ENCODE results near the gene ZNF652.

Gene ZNF652

DNA sequence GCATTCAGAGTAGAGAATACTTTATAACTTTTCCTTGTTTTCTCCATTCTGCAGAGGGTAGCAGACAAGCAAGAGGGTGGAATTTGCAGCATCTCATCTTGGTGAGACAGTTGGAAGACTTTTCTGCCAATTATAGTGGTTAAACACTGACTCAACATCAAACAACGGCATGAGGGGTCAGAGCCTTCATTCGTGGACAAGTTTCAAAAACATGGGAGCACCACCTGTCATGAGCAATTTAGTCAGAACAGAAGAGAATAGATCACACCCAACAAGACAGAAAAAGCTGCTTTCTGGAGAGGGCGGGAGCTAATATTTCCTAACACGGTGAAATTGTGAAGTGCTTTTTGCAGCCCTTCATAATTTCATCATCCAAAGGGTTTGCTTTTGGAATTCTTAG lies 17.9 kb upstream of the ZNF652 start:
- TF ChIP-seq EZH2phosphoT487 (IDR thresholded peaks at IDR 0.05; ENCODE audit: low read depth) = no peak
- TF ChIP-seq, protein P1, sequence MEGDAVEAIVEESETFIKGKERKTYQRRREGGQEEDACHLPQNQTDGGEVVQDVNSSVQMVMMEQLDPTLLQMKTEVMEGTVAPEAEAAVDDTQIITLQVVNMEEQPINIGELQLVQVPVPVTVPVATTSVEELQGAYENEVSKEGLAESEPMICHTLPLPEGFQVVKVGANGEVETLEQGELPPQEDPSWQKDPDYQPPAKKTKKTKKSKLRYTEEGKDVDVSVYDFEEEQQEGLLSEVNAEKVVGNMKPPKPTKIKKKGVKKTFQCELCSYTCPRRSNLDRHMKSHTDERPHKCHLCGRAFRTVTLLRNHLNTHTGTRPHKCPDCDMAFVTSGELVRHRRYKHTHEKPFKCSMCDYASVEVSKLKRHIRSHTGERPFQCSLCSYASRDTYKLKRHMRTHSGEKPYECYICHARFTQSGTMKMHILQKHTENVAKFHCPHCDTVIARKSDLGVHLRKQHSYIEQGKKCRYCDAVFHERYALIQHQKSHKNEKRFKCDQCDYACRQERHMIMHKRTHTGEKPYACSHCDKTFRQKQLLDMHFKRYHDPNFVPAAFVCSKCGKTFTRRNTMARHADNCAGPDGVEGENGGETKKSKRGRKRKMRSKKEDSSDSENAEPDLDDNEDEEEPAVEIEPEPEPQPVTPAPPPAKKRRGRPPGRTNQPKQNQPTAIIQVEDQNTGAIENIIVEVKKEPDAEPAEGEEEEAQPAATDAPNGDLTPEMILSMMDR (IDR thresholded peaks at IDR 0.05; ENCODE audit: low read depth, low read length) = no peak
- no peaks in the 10 kb centered on the region for H3K79me2 ChIP-seq (ENCODE audit: low read length)
- no peaks in the 10 kb centered on the region for H3K4me1 ChIP-seq (ENCODE audit: low read length)
- H2AFZ ChIP-seq (ENCODE audit: low read depth, low read length) = no peak overlapping the region
- H3K27ac ChIP-seq (ENCODE audit: low read length) = no peak overlapping the region
- H3K36me3 ChIP-seq (replicated peaks; ENCODE audit: low read depth, low read length) = no peaks in the 10 kb centered on the region
- H3K4me3 ChIP-seq (ENCODE audit: low read length) = no peak overlapping the region
- H3K9ac ChIP-seq (ENCODE audit: low read length) = no peak overlapping the region
- H3K4me2 ChIP-seq (ENCODE audit: low read length) = no peak overlapping the region
- no peaks in the 10 kb centered on the region; the same call in 1 of the 2 replicates for H3K27me3 ChIP-seq (ENCODE audit: low read depth, low read length)
- no peaks in the 10 kb centered on the region for H3K9me3 ChIP-seq (ENCODE audit: insufficient read depth, low read length)
- H4K20me1 ChIP-seq (ENCODE audit: insufficient read depth, low read length) = no peaks in the 10 kb centered on the region

DNA sequence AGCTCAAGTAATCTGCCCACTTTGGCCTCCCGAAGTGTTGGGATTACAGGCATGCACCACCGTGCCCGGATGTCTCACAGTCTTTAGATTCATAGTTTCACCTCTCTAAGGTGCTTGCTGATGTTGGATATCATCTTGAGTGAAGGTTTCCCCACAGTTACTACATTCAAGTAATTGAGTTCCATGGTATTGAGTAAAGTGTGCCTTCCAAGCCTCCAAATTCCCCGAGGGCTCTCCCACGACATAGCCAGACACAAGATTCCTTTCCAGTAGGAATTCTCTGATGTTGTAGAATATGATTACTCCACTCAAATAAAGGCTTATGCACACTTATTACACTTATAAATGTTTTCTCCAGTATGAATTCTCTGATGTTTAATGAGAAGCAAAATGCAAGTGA lies 16.3 kb upstream of the ZNF652 start:
- H3K27me3 ChIP-seq (ENCODE audit: low read depth, low read length) = no peaks in the 10 kb centered on the region; the same call in 1 of the 2 replicates
- TF ChIP-seq, protein P1 (IDR thresholded peaks at IDR 0.05; ENCODE audit: low read depth, low read length) = no peak
- no peak for TF ChIP-seq EZH2phosphoT487 (IDR thresholded peaks at IDR 0.05; ENCODE audit: low read depth)
- H3K79me2 ChIP-seq (ENCODE audit: low read length) = no peaks in the 10 kb centered on the region
- H3K9ac ChIP-seq (ENCODE audit: low read length) = no peak overlapping the region
- H2AFZ ChIP-seq (ENCODE audit: low read depth, low read length) = no peak overlapping the region
- H3K36me3 ChIP-seq (replicated peaks; ENCODE audit: low read depth, low read length) = no peaks in the 10 kb centered on the region
- no peaks in the 10 kb centered on the region for H3K9me3 ChIP-seq (ENCODE audit: insufficient read depth, low read length)
- H3K4me3 ChIP-seq (ENCODE audit: low read length) = no peak overlapping the region
- H4K20me1 ChIP-seq (ENCODE audit: insufficient read depth, low read length) = no peaks in the 10 kb centered on the region
- H3K4me1 ChIP-seq (ENCODE audit: low read length) = no peaks in the 10 kb centered on the region
- H3K27ac ChIP-seq (ENCODE audit: low read length) = no peak overlapping the region
- no peak overlapping the region for H3K4me2 ChIP-seq (ENCODE audit: low read length)

DNA sequence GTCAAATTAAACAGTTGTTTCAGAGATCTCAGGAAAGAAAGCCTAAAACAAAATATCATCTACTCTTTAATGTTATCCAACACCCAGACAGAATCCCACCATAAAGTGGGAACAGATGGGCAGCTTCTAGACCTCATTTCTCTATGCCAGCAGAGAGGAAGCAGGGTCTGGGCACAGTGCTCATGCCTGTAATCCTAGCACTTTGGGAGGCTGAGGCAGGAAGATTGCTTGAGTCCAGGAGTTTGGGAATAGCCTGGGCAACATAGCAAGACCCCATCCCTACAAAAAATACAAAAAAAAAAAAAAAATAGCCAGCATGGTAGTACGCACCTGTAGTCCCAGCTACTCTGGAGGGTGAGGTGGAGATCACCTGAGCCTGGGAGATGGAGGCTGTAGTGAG lies 13.5 kb upstream of the ZNF652 start:
- no peaks in the 10 kb centered on the region for H3K4me1 ChIP-seq (ENCODE audit: low read length)
- no peak overlapping the region for H3K9ac ChIP-seq (ENCODE audit: low read length)
- TF ChIP-seq, protein P1 (IDR thresholded peaks at IDR 0.05; ENCODE audit: low read depth, low read length) = no peak
- no peak for TF ChIP-seq EZH2phosphoT487 (IDR thresholded peaks at IDR 0.05; ENCODE audit: low read depth)
- no peak overlapping the region for H3K4me3 ChIP-seq (ENCODE audit: low read length)
- H2AFZ ChIP-seq (ENCODE audit: low read depth, low read length) = no peak overlapping the region
- H3K9me3 ChIP-seq (ENCODE audit: insufficient read depth, low read length) = no peaks in the 10 kb centered on the region
- H3K79me2 ChIP-seq (ENCODE audit: low read length) = no peaks in the 10 kb centered on the region
- no peaks in the 10 kb centered on the region for H4K20me1 ChIP-seq (ENCODE audit: insufficient read depth, low read length)
- H3K4me2 ChIP-seq (ENCODE audit: low read length) = no peak overlapping the region
- no peak overlapping the region for H3K27ac ChIP-seq (ENCODE audit: low read length)
- no peaks in the 10 kb centered on the region for H3K36me3 ChIP-seq (replicated peaks; ENCODE audit: low read depth, low read length)
- H3K27me3 ChIP-seq (ENCODE audit: low read depth, low read length) = no peaks in the 10 kb centered on the region

DNA sequence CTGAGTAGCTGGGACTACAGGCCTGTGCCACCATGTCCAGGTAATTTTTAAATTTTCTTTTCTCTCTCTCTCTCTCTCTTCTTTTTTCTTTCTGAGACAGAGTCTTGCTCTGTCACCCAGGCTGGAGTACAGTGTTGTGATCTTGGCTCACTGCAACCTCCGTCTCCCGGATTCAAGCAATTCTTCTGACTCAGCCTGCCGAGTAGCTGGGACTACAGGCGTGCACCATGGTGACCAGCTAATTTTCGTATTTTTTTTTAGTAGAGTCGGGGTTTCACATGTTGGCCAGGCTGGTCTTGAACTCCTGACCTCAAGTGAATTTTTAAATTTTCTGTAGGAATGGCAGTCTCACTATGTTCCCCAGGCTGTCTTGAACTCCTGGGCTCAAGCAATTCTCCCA lies 11.1 kb upstream of the ZNF652 start:
- Histone ChIP-seq H3K79me2 (ENCODE audit: low read length) (no peaks in the 10 kb centered on the region), H3K4me1 (ENCODE audit: low read length) (no peaks in the 10 kb centered on the region), H3K4me3 (ENCODE audit: low read length) (no peak overlapping the region), H2AFZ (ENCODE audit: low read depth, low read length) (no peak overlapping the region), H3K27ac (ENCODE audit: low read length) (no peak overlapping the region), H4K20me1 (ENCODE audit: insufficient read depth, low read length) (no peaks in the 10 kb centered on the region), H3K4me2 (ENCODE audit: low read length) (no peak overlapping the region), H3K27me3 (ENCODE audit: low read depth, low read length) (no peaks in the 10 kb centered on the region), H3K9ac (ENCODE audit: low read length) (no peak overlapping the region), H3K36me3 (replicated peaks; ENCODE audit: low read depth, low read length) (no peaks in the 10 kb centered on the region), H3K9me3 (ENCODE audit: insufficient read depth, low read length) (no peaks in the 10 kb centered on the region)
- no peak for TF ChIP-seq EZH2phosphoT487 (IDR thresholded peaks at IDR 0.05; ENCODE audit: low read depth)
- TF ChIP-seq, protein P1 (IDR thresholded peaks at IDR 0.05; ENCODE audit: low read depth, low read length) = no peak

All from OCI-LY3 (cell line).